NCI-H187 treated with DMSO at 0.1 percent for 48 hours (cell line): ENCODE data around the gene EEFSEC.

Experiments
- DNase-seq: peaks from one replicate; lab custom pipeline; 2025; lab: John Stamatoyannopoulos, UW

Gene EEFSEC

GRCh38 chr3:128273109-128273840, 120.0 kb downstream of the EEFSEC start:
- no peak for DNase-seq

- DNase-seq, result no peak
Measured at GRCh38 chr3:128273841-128274573, 120.7 kb downstream of the EEFSEC start.

DNA sequence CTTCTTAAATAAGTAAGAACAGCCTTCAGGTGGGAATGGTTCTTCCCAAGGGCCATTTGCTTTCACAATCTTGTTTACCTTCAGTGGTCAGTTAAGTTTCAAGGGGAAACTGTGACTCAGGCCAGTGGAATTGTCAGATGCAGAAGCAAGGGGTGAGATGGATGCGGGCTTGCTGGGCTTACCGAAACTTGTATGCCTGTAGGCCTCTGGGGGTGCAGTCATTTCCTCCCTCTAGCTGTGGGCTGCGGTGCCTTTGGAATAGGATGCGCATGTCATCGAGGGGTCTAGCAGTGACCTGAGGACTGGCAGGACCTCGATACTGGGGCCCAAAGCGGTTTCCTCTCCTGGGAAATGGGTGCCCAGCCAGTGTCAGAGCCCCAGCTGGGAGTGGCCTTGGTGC, 121.6 kb downstream of the EEFSEC start:
- no peak for DNase-seq

DNA sequence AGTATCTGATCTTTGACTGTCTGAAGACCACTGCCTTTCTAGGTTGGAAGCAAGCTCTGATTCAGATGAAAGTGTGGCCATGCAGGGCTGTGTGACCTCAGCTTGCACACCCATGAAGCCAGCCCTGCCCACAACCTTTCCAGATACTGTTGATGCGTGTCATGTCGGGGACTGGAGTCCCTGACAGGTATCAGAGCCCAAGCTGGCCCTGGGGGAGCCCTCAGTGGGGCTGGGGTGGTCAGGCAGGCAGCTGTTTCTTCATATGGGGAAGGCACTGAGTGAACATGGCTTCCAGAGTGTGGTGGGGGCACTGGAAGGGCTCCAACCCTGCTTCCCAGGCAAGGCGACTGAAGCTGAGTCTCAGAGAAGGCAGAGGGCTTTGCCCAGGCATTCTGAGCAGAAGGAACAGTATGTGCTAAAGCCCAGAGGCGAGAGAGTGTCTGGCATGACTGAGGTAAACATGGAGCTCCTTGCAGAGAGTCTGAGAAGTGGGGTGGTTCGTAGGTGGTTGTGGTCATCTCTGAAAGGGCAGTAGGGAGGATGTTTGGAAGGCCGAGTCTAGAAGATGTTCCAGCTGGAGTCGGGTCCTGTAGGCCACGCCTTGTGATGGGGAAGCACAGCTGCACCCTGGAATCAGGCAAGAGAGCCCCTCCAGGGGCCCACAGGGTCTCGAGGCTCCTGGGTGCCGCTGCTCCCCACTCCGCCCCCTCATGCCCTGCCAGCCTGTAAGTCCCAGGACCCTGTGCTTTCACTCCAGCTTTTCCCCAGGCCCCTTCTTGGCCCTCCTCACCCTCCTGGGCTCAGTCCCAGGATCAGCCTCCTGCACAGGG, 122.2 kb downstream of the EEFSEC start:
- no peak for DNase-seq

GRCh38 chr3:128276146-128276435, 122.8 kb downstream of the EEFSEC start:
- no peak for DNase-seq

- DNase-seq, result no peak
Measured at GRCh38 chr3:128276577-128277183, 123.4 kb downstream of the EEFSEC start.

DNA sequence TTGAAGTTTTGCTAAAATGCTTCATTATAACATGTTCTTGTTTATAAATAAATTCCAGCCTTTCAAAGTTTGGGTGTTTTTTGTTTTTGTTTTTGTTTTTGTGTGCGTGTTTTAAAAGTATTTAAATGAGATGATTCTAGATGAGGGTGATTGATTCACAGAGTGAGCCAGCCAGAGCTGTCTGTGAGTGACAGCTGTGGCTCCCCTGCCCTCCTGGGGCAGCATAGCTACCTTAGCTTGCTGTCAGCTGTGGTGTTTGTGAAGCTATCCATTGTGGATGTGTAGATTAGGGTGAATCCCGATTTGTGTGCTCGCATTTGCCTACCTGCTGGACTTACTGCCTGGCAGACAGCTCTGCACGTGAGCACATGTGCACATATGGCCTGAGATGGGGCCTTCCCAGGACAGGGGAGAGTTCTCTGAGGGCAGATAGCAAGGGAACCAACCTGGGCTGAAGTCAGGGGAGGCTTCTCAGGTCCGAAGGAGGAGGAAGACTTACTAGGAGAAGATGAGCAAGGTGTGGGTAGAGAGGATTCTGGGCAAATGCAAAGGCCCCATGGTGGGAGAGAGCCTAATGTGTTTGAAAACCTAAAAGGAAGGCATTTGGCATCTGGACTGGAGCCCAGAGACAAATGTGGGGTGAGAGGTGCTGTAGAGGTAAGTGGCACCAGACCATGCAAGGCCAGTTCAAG, 124.2 kb downstream of the EEFSEC start:
- no peak for DNase-seq

DNA sequence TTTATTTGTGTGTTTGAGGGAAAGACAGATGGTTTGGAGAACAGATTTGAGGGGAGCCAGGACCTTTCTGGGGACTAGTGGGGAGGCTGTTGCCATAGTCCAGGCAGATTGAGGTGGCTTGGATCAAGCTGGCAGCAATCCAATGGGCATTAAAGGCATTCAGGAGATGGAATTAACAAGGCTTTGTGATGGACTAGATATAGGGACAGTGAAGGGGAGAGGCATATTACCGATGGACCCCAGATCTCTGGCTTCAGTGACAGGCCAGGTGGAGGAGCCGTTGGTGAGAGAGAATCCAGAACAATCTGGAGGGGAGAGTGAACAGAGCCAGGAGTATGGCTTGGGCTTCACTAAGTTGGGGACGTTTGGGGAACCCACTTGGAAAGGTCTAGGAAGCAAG, 124.8 kb downstream of the EEFSEC start:
- no peak for DNase-seq

- no peak for DNase-seq
Measured at GRCh38 chr3:128278761-128279600, 125.7 kb downstream of the EEFSEC start.

- DNase-seq, result no peak
Measured at GRCh38 chr3:128279601-128279880, 126.3 kb downstream of the EEFSEC start.

DNA sequence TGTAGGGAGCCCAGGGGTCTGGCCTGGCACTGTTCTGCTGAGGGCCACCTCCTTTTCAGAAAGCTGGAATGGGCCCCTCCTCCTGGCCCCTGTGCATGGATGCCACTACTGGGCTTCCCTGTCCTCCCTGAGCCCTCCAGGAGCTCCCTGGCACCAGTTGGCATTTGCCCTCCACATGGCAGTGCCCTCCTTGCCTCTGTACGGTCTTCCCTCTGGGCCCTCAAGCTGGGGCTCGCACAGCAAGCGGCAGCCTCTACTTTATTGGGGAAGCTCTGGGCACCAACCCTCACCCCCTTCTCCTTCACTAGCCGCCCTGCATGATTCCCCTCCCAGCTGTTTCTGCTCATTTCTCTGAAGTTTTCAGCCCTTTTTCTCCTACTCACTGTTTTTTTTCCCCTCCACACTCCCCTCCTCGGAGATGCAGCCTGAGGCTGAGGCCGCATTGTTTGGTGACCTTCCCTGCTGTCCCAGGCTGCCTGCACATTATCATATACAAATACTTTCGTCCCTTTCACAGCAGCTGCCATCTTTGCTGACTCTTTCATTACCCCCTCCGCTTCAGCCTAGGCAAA, 127.3 kb downstream of the EEFSEC start:
- DNase-seq, result no peak

GRCh38 chr3:128281056-128281455, 127.8 kb downstream of the EEFSEC start:
- DNase-seq, result no peak

- no peak for DNase-seq
Measured at GRCh38 chr3:128281461-128282367, 128.4 kb downstream of the EEFSEC start.

DNA sequence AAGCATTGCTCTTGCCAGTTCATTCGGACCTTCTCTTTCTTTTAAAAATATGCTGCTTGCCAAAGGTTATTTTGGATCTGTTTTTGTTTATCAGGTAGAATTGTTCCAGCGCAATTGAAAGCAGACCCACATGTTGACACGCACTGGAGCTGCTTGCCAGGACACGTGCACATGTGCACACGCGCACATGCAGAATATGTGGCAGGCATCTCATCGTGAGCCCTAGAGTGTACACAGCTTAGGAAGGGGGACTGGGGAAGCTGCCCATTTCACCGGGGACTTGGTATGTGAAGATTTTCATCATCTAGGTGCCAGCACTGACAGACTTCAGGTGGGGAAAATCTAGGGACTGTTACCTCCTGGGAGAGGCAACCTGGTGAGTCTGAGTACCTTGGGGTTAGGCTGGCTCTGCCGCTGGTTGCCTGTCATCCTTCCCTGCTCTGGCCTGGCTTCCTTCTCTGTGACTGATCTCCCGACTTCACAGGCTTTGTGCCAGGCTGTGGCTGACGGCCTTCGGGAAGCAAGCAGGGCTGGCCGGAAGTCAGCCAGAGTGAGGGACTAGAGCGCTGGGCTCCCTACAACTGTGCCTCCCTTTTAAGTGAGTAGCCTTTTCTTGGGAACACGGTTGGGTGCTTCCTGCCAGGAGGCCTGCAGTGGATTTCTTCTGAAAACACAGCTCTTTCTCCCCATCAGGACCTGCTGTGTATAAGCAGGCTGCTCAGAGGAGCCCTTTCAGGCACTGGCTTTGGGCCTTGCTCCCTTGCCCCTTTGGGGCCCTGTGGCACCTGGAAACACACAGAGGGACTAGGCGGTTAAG, 129.3 kb downstream of the EEFSEC start:
- DNase-seq, result no peak

- DNase-seq, result no peak
Measured at GRCh38 chr3:128283421-128283820, 130.1 kb downstream of the EEFSEC start.

GRCh38 chr3:128285042-128285966, 132.0 kb downstream of the EEFSEC start:
- DNase-seq, result no peak

DNA sequence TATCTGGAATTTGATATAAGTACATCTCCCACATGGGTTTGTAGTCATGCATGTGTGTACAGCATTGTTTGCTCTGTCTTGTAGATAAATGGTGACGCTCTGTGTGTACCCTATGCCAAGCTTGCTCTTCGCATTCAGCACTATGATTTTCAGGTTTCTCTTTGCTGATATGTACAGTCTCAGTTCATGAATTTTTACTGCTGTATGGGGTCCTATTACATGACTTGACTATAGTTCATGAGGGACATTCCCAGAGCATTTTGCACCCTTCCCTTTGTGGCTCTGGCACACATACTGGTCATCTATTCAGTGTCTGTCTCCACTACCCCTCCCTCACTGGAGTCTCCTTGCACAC, 132.7 kb downstream of the EEFSEC start:
- DNase-seq, result no peak

GRCh38 chr3:128286691-128287090, 133.4 kb downstream of the EEFSEC start:
- DNase-seq, result no peak
